Endothelial cell of umbilical vein (primary cell): ENCODE measurements around the gene UROC1.

ENCODE experiments used
- CTCF ChIP-seq, 2 donors: IDR thresholded peaks; 1 replicate in 1 of 2; 2 replicates in 1 of 2; pipeline ENCODE4 v1.5.1; 2011; ENCODE audit warnings: low read length in 2 of 2, mild to moderate bottlenecking in 2 of 2, moderate library complexity in 2 of 2, control low read depth in 1 of 2, inconsistent platforms in 1 of 2, low read depth in 1 of 2; ENCODE audit not compliant: insufficient read depth in 1 of 2; ENCODE audit errors: extremely low read depth in 1 of 2
- EZH2 ChIP-seq: IDR thresholded peaks from 2 replicates; pipeline ENCODE4 v1.6.1; 2012; ENCODE audit warnings: borderline replicate concordance, low read depth, mild to moderate bottlenecking, moderate library complexity, low read length, inconsistent platforms; ENCODE audit not compliant: severe bottlenecking
- FOS ChIP-seq: IDR thresholded peaks from 2 replicates; pipeline ENCODE4 v1.6.1; 2011; ENCODE audit warnings: mild to moderate bottlenecking, low read length, moderate library complexity, borderline replicate concordance; ENCODE audit not compliant: insufficient read depth
- MAX ChIP-seq: IDR thresholded peaks from 2 replicates; pipeline ENCODE4 v1.6.1; 2011; ENCODE audit not compliant: insufficient read depth, insufficient read length
- POLR2A ChIP-seq: IDR thresholded peaks from 2 replicates; pipeline ENCODE4 v1.6.1; 2012; ENCODE audit warnings: low read depth, mild to moderate bottlenecking, control low read depth, low read length
- POLR2AphosphoS5 ChIP-seq: IDR thresholded peaks from 2 replicates; pipeline ENCODE4 v1.6.1; 2012; ENCODE audit warnings: low read depth, mild to moderate bottlenecking, control low read depth, low read length, moderate library complexity; ENCODE audit not compliant: insufficient read depth

GRCh38 chr3:126519506-126520455 lies 2.2 kb upstream of the UROC1 start:
- TF ChIP-seq POLR2AphosphoS5: no peak
- no peak for TF ChIP-seq CTCF (IDR thresholded peaks at IDR 0.05; ENCODE audit: extremely low read depth in 1 of 2, insufficient read depth in 1 of 2, low read depth in 1 of 2, low read length in 2 of 2)
- no peak for TF ChIP-seq FOS
- TF ChIP-seq EZH2: no peak
- TF ChIP-seq POLR2A: no peak
- TF ChIP-seq MAX: no peak
